ENCODE measurements around the gene WDR74.
"Not testable (repeated sequence)": the region's sequence is repeated elsewhere in the genome, so short reads cannot be mapped to it uniquely, and the experiment has no call there.

WDR74 gene

DNA sequence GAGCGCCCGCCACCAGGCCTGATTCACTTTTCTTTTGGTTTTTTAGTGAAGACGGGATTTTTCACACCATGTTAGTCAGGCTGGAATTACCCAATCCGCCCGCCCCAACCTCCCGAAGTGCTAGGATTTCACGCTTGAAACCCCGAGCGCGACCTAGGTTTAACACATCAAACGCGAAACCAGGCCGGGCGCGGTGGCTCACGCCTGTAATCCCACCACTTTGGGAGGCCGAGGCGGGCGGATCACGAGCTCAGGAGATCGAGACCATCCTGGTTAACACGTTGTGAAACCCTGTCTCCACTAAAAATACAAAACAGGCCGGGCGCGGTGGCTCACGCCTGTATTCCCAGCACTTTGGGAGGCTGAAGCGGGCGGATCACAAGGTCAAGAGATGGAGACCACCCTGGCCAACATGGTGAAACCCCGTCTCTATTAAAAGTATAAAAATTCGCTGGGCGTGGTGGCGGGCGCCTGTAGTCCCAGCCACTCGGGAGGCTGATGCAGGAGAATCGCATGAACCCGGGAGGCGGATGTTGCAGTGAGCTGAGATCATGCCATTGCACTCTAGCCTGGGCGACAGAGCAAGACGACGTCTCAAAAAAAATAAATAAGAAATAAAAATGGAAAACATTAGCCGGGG is 1.5 kb upstream of the WDR74 start:
- peak; percentile 88 for DNase-seq

DNA sequence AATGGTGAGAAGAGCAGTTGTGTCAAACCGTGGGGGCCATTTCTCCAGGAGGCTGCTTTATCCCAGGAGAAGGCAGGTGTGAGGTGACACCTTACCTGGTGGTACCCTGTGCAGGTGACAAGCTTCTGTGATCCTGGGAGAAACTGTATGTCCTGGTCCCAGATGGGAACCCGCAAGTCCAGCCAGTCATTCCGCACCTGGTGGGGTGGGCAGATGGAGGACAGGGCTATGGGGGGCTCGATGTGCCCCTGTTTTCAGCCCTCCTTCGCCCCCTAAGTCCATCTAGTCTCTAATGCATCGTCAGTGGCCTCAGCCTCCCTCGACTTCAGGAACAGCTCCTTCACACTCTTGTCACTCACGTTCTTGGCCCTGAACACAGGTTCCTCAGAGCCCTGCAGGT is 4.1 kb downstream of the WDR74 start:
- DNase-seq, result no peak

DNA sequence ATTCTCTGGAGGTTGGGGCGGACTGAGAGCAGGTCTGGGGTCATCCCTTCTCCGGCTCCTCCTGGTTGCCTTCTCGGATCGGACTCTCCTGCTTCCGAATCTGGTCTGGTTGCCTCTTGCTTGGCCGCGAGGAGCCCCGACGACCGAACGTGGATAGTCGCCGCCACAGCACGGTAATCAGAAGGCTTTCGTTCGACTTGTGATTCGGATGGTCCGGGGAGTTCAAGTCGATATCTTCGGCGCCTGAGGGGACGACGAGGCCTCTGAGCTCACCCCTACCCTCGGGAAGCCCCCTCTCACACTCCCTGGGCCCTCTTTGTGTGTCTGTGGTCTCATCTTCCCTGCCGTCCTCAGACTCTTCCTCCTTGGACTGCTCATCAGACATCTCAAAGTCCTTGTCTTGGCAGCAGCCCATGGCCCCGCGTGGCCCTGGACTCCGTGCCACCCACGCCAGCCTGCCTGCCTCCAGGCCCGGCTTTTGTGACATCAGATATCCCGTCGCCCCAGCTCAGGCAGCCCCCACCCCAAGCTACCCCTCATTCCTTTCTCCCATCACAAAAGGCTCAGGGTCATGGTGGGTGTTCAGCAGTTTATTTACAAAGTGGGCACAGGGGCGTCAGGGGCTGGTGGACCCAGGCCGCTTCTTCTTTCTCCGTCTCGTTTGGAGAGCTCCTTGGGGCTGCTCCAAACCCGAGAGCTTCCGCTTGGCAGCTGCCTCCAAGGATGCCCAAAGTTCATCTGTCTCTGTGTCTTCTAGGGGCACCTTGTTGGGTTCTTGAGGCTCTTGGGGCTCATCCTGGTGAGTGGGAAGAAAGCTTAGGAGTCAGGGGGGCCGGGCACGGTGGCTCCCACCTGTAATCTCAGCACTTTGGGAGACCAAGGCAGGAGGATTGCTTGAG is 6.8 kb downstream of the WDR74 start, which contains the start of gene TEX54:
Gene TEX54, minus strand, starts transcription at position 506 of the 899 bp plus-strand sequence.
- no peak for DNase-seq

DNA sequence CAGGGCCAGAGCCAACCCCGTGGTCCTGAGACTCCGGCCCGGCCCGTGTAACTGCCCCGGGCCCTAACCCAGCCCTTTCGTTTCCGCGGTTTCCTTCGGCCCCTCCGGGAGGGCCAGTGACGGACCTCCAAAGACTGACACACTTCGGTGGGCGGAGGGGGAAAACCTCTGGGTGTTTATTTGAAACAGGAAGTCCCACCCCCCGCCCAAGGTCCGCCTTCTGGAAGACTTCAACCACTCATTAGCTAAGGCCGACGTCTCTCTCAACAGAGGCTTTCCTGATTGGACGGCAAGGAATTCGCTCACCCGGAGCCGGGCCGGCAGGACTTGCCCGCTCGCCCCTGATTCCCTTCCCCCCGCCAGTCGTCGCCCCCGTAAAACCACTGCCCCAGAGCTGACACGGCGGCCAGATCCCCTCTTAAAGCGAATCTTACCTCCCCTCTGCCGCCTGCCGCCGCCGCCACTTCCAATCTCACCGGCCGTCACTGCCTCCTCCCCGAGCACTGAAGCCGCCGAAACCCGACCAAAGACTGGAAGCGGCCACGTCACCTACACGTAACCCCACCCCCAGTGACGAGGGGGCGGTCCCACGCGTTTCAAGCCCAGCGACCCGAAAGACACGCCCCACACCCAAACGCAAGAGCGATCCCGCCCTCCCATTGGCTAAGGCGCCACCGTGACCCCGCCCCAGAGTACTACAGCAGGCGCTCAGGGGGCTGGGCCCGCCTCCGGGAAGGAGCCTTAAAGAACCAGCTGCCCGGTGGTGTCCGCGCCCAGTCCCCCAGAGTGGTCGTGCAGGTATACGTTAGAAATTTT is 7.7 kb downstream of the WDR74 start, which contains the start of gene STX5:
Gene STX5, minus strand, starts transcription at position 532 of the 816 bp plus-strand sequence. CDS start 808 bp downstream, outside the sequence.
- peak; percentile 100 for DNase-seq

DNA sequence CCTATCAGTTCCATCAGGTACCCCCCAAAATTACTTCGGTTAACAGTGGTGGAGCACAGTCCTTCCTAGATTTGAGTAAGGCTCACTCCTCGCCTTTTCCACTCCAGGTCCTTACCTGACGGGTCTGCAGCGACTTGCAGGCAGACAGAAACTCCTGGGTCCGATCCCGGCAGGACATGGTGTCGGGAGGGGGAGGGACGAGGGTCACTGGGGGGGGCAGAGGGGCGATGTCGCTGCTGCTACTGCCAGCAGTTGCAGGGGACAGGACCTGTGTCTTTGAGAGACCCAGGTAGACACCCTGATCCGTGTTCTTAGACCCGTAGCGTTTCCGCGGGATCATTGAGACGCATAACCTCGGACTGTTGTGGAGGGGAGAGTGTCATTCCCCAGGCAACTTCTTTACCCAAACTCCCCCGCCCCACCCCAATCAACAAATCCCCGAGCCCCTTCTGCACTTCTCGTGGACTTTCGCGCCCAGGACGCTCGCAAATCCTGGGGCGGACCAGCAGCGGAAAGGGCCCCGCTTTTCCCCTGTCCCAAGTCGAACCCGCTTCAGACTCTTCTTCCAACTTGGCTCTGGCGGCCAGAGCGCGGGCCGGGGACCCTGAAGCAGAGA is 8.4 kb downstream of the WDR74 start:
- DNase-seq, result no peak

DNA sequence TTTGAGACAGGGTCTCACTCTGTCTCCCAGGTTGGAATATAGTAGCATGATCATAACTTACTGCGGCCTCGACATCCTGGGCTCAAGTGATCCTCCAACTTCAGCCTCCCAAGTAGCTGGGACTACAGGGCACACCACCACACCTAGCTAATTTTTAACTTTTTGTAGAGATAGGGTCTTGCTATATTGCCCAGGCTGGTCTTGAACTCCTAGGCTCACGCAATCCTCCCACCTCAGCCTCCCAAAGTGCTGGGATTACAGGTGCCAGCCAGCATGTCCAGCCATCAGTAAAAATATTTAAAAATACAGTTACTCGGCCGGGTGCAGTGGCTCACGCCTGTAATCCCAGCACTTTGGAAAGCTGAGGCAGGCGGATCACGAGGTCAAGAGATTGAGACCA is 11.3 kb downstream of the WDR74 start:
- DNase-seq, result not testable (repeated sequence)

DNA sequence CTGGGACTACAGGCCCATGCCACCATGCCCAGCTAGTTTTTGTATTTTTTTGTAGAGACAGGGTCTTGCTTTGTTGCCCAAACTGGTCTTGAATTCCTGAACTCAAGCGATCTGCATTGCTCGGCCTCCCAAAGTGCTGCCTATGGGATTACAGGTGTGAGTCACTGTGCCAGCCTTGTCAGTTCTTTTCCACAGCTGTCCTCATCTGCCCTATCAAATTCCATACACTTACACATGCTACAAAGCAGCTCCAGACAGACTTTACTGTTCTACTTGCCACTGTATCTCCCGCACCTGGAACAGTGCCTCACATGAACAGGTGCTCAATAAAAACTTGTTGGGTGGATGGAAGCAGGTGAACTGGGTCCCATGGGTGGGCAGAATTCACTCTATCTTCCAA is 15.7 kb downstream of the WDR74 start:
- DNase-seq, result no peak

DNA sequence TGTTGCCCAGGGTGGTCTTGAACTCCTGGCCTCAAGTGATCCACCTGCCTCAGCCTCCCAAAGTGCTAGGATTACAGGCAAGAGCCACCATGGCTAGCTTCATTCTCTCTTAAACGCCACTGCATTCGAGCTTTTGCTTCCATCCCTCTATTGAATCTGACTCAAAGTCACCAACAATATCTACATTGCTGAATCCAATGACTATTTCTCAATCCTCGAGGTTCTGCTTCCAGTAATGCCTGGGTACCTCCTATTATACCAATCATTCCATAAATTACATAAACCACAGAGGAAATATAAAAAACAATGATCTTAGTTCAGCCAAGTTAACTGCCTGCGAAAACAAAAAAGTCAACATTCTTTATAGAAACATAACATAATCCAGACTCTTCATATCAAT is 22.3 kb downstream of the WDR74 start:
- DNase-seq, result no peak

DNA sequence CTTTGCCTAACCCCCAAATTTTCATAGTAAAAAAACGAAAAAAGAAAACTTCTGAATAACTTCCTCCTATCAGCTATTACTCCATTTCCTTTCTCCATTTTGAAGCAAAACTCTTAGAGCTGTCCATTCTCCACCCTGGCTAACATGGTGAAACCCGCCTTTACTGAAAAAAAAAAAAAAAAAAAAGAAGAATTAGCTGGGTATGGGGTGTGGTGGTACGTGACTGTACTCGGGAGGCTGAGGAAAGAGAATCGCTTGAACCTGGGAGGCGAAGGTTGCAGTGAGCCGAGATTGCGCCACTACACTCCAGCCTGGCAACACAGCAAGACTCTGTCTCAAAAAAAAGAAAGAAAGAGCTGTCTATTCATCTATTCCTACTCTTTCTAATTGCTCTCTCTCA is 22.8 kb downstream of the WDR74 start:
- DNase-seq, result no peak

DNA sequence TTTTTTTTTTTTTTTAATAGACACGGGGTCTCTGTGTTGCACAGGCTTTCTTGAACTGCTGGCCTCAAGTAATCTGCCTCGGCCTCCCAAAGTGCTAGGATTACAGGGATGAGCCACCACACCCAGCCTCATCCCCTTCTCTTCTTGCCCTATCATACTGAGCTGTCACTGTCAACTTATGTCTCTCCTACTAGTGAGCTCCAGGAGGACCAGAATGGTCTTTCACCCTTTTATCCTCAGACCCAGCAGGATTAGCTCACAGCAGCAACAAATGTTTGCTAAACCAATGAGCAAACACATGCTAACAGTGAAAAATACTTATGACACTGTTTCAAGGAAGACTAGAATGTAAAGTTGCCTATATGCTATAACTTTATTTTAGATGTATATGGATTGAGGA is 27.7 kb downstream of the WDR74 start:
- DNase-seq, result no peak

DNA sequence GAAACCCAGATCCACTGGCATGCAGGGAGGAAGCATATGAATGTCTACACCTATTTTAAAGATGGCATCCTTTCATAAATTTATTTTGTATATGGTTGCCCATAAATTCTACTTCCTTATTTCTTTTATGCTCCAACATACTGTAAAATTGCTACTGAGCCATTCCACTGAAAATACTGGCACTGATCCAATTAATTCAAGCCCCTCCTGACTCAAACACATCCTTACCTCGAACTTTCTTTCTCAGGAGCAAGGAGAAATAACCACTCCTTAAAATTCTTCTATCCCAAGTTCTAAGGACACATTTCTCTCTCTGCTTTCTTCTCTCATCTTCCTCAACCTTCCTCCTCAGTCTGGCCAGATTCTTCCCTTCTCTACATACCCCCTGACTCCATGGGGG is 28.6 kb downstream of the WDR74 start:
- no peak for DNase-seq

DNA sequence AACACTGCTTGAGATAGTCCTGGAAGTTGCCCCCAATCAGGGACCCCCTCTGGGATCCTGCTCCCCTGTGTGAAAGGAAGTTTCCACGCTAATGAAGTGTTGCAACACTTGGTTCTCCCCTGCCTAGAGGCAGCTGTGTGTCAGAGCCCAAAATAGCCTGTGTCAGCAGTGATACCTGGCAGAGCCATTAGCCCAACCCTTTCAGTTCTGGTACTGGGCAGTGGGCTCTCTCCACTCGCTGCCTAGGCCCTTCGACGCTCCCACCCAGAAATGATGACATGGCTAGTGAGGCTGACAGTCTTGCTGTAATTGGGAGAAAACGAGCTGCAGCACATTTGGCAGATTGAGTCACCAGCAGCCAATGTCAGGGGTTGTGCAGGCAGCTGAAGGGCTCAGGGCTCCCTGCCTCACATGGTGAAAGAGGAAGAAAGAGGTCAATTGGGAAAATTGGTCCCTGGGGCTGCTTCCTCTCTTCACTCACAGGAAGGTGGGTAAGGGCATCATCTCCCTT is 32.7 kb downstream of the WDR74 start:
- no peak for DNase-seq

DNA sequence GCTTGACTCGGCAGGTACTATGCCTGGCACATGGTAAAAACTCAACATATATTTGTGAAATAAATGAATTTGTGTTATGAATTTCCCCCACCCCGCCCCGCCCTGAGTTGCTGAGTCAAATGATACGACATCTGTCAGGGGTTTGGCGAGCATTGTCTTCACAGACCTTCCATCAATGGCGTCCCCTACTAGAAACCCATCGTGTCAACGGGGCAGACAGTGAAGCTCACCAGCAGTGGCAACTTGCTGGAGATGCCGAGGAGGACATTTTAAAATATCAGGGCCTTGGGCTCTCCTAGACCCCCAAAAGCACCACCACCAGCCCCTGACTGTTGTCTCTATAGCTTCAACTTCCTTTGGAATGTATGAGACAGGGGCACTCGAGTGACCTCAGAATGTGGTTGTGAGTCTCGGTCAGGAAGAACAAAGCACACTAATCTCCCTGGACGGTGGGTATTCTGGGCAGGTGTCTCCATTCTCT is 33.4 kb downstream of the WDR74 start:
- DNase-seq, result peak; percentile 36

DNA sequence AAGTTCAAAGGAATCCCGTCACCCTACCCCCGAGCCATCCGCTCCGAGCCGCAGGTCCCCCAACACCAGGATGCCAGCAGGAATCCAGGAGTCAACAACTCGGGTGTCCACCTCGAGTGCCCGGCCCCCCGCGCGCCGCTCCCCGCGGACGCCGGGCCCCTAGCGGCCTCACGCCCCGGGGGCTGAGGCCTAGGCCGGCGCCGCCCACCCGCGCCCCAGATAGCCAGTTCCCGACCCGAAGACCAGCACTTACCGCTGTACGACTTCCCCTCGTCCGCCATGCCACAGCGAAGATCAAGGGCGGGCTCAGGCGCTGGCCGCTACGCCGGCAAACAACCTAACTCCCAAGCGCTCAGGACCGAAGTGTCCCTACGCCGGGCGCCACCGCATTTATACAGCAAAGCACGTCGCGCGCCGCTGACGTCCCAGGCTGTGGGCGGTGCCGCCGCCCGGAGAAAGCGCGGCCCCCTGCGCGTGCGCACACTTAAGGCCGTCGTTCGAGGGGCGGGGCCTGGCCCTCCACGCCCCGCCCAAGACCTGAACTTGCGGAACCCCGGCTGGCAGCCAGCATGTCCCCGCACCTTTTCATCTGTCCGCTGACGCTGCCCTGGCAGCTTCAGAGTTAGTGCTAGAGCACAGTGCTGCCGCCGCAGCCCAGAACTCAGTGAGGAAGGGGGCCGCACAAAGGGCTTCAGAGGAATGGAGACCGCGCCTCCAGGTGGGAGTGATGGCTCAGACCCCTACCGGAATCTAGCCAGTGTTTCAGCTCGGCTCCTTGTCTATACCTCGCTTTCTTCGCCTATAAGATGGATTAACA is 34.1 kb downstream of the WDR74 start, which contains the start of gene NXF1:
Gene NXF1, minus strand, starts transcription at position 365 of the 817 bp plus-strand sequence. Its CDS starts 84 bp downstream, at position 281.
- peak; percentile 95 for DNase-seq

DNA sequence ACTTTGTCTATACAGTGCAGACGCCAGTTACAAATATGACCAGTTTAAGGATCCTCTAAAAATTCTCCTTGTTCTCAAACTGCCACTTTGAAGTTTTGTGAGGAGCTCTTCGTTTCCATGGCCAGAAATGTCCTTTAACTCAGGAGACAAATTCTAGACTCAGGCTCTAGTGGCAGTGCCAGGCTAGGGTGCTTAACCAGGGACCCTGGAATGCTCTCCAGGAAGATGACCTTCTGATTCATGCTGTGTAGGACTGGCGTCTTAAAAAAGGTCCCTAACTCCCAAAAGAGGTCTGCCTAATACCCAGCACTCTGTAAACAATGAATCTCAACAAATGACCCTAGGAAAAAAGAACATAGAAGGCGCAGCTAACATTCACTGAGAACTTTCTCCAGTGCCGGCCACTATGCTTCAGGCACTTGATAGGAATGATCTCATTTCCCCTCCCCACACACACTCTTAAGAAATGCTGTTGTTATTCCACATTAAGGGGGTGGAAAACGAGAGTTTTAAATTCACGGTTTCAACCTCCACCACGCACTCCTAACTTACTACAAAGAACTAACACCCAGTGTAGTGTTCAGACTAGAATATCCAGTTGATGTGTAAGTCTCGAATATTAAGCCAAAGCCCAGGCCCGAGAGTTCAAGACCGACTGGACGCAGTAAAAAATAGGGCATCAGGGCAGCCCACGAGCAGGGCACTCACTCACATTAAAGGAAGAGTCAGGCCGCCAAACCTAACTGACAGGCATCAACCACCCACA is 34.9 kb downstream of the WDR74 start:
- no peak for DNase-seq

DNA sequence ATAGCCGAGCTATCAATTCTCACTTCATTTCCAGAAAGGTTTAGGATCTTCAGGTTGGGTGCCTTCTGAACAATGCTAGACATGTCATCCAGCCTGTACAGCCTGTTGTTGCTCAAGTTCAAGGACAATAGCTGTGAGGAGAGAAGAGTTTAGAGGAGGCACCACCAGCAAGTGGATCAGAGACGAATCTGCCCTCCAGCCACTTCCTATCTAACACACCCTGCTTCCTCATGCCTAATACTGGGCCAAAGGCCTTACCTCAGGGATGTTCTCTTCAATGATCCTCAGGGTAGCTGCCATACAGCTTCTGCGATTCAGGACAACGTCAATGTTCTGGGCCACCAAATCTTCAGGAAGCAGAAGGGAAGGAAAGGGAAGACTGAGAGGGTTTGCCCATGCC is 38.3 kb downstream of the WDR74 start:
- DNase-seq, result no peak

DNA sequence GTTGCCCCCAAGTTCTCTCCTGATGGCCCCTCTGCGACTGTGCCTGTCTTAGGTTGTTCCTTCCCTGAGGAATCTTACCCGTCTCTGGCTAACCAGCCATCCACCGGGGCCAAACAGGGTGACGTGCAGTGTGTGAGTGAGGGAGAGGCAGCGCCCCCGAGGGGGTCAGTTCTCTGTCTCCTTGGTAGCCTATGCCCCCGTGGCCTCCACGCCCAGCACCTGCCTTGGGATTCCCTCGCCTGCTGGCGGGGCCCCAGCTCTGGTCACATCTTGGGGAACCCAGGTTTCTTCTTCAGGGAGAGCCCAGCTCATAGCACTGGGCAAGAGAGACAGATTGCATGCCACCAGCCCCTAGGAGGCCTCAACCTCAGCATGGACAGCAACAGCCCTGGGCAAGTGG is 39.9 kb downstream of the WDR74 start:
- no peak for DNase-seq

DNA sequence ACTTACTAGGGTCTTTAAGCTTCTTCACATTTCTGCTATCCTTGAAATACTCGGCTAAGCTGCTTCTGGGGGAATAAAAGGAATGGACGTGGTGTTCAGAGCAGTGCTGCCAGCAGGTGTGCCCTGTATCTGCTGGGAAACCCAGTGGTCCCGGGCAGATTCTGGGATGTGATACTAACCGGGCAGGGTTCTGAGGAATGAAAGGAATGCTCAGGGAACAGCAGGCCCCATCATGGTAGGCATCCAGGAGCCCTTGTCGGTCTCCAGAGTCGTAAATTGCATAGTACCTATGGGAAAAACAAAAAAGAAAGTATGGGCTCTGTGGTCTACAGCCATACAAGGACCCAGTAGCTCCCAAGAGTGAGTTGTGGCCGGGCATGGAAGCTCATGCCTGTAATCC is 43.1 kb downstream of the WDR74 start:
- no peak for DNase-seq

DNA sequence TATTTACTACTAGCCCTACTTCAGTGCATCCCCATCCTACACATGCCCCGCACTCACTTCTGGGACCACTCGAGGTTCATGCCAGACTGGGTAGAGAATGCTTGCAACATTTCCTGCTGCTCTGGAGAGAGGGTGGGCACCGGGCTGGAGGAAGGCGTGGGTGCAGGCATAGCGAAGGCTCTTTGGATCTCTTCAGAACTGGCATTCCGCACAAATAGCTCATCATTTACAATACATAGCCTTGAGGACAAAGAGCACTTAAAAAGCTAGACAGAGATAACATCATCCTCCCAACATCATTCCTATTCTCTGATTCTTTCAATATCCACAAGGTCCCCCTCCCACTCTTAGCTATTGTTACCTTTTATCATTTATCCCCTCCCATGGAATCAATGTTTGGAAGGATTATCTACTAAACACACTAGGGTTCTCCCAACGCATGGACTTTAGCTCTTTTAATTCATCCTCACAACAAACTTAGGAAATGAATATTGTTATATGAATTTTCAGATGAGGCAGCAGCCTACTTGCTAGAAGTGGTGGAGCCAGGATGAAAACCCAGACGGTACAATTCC is 45.1 kb downstream of the WDR74 start:
- no peak for DNase-seq

DNA sequence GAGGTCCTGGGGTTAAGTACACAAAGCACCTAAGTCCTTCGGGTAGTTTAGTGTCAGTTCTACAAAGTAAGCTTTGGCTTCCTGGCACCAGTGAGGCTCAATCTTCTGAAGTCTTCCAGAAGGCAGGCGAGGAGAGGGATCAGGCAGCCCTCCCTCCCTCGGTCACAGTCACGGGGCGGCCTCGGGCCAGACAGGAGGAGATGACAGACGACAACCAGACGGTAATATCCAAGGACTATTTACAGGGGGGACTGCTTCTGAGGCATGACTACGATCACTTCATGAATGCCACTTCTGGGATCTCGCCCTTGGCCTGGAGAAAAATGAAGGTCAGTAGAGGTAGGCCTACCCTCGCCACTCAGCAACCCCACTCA is 47.2 kb downstream of the WDR74 start:
- no peak for DNase-seq

Data from activated naive CD4-positive, alpha-beta T cell treated with Interleukin-2 at 50 U/mL for 16 hours (primary cell).